ENCODE measurements around the gene ATXN7L3. TPM values are rescaled to one million over a fixed set of nuclear protein-coding genes. Genes with fewer than 3 reads are reported as not detected.

Gene ATXN7L3
- total RNA-seq, 2 experiments from 2014 or later: 58.1 to 62.3 TPM

GRCh38 chr17:44188576-44189403, 10.9 kb downstream of the ATXN7L3 start:
- intact Hi-C loops (cut with micrococcal nuclease): no loop called here
- H3K27ac Mint-ChIP-seq: peak overlapping the region; percentile 99
- H3K4me1 Mint-ChIP-seq (ENCODE audit: low read depth): peaks cover 27% of the 10 kb centered on the region
- H3K36me3 Mint-ChIP-seq (ENCODE audit: low read depth): peaks cover 26% of the 10 kb centered on the region
- CTCF ChIA-PET: interaction anchor here (0.8 to 2.5 kb wide), 3 partner anchors 15 to 245 kb away, joined by 3 to 9 read pairs (median 7); no protein-coding TSS in a partner anchor
- no peaks in the 10 kb centered on the region for H3K27me3 Mint-ChIP-seq
- POLR2A ChIA-PET: interaction anchor here (0.7 to 2.1 kb wide), 10 partner anchors 9 to 28 kb away, joined by 3 to 13 read pairs (median 4); no protein-coding TSS in a partner anchor
- DNase-seq: no peak
- TF ChIP-seq CTCF (IDR thresholded peaks at IDR 0.05): no peak
- H3K4me3 Mint-ChIP-seq: peak overlapping the region; percentile 100
- H3K9me3 Mint-ChIP-seq: no peaks in the 10 kb centered on the region
- ATAC-seq: no peak

- Mint-ChIP-seq H3K27me3 (no peaks in the 10 kb centered on the region), H3K4me3 (peak overlapping the region; percentile 100), H3K27ac (peak overlapping the region; percentile 99), H3K36me3 (ENCODE audit: low read depth) (peaks cover 28% of the 10 kb centered on the region), H3K4me1 (ENCODE audit: low read depth) (peaks cover 31% of the 10 kb centered on the region), H3K9me3 (no peaks in the 10 kb centered on the region)
- ChIA-PET CTCF (interaction anchor here (0.6 to 3.3 kb wide), 12 partner anchors 16 to 176 kb away, joined by 3 to 25 read pairs (median 10); partner anchors contain the start of genes ASB16, GRN, HDAC5 and HROB), POLR2A (interaction anchor here (0.6 to 4.8 kb wide), 17 partner anchors 8 to 272 kb away, joined by 3 to 37 read pairs (median 5); partner anchors contain the start of genes ASB16, HROB, TMEM101 and UBTF)
- intact Hi-C loops (cut with micrococcal nuclease): no loop called here
- no peak for TF ChIP-seq CTCF (IDR thresholded peaks at IDR 0.05)
- DNase-seq (peak; percentile 50), ATAC-seq (peak; percentile 65)
These were observed 12.4 kb downstream of the ATXN7L3 start for GRCh38 chr17:44187131-44187899.

GRCh38 chr17:44186307-44187130, 13.2 kb downstream of the ATXN7L3 start, which contains the start of gene TMUB2:
Gene TMUB2, plus strand, starts transcription at chr17:44186972. Its CDS starts 737 bp downstream, at chr17:44187709.
- Mint-ChIP-seq H3K27ac (peak within 1 kb of the TSS; percentile 99), H3K27me3 (no peaks in the 10 kb centered on the region), H3K36me3 (ENCODE audit: low read depth) (peaks cover 32% of the 10 kb centered on the region), H3K4me3 (peak within 1 kb of the TSS; percentile 100), H3K4me1 (ENCODE audit: low read depth) (peaks cover 33% of the 10 kb centered on the region), H3K9me3 (no peaks in the 10 kb centered on the region)
- peak; percentile 100 for DNase-seq
- TF ChIP-seq CTCF (IDR thresholded peaks at IDR 0.05): no peak
- CTCF ChIA-PET: interaction anchor here (1.1 to 3.3 kb wide), 11 partner anchors 12 to 176 kb away, joined by 3 to 25 read pairs (median 10); partner anchors contain the start of genes ASB16, GRN, HDAC5 and HROB
- POLR2A ChIA-PET: interaction anchor here (0.6 to 4.8 kb wide), 23 partner anchors 9 to 273 kb away, joined by 3 to 37 read pairs (median 4); partner anchors contain the start of genes ASB16, HDAC5, HROB and RUNDC3A
- peak; percentile 98 for ATAC-seq
- intact Hi-C loops (cut with micrococcal nuclease): no loop called here

- no peak for ATAC-seq
- no peak for DNase-seq
- ChIA-PET POLR2A (interaction anchor here (1.0 to 4.8 kb wide), 4 partner anchors 7 to 118 kb away, joined by 3 to 37 read pairs (median 4); partner anchors contain the start of genes ASB16 and LSM12), CTCF (interaction anchor here (0.7 to 3.3 kb wide), 11 partner anchors 13 to 179 kb away, joined by 3 to 25 read pairs (median 4); partner anchors contain the start of genes ASB16, FAM171A2 and GRN)
- H3K36me3 Mint-ChIP-seq (ENCODE audit: low read depth): peaks cover 20% of the 10 kb centered on the region
- H3K27ac Mint-ChIP-seq: no peak overlapping the region
- H3K9me3 Mint-ChIP-seq: no peaks in the 10 kb centered on the region
- TF ChIP-seq CTCF (IDR thresholded peaks at IDR 0.05): no peak
- intact Hi-C loops (cut with micrococcal nuclease): no loop called here
- H3K4me3 Mint-ChIP-seq: peak overlapping the region; percentile 100
- no peaks in the 10 kb centered on the region for H3K27me3 Mint-ChIP-seq
- peaks cover 33% of the 10 kb centered on the region for H3K4me1 Mint-ChIP-seq (ENCODE audit: low read depth)
These were observed 15.4 kb downstream of the ATXN7L3 start for GRCh38 chr17:44184212-44184810.

All from activated CD8-positive, alpha-beta T cell treated with anti-CD3 and anti-CD28 coated beads for 36 hours (primary cell).